Mononuclear cell (primary cell): ENCODE measurements around the gene SH3D19. TPM values are rescaled to one million over a fixed set of nuclear protein-coding genes. Genes with fewer than 3 reads are reported as not detected.
"Not testable (repeated sequence)": the region's sequence is repeated elsewhere in the genome, so short reads cannot be mapped to it uniquely, and the experiment has no call there.

Source experiments
- H3K27me3 ChIP-seq: 2 replicates; pipeline ENCODE4 v1.6.0; 2011; ENCODE audit warnings: low read length, control low read depth; ENCODE audit not compliant: insufficient read depth
- H3K4me1 ChIP-seq: 2 replicates; pipeline ENCODE4 v1.5.1; 2011; ENCODE audit warnings: mild to moderate bottlenecking, low read length, control low read depth; ENCODE audit not compliant: insufficient read depth
- H3K4me3 ChIP-seq: 2 replicates; pipeline ENCODE4 v1.5.1; 2011; ENCODE audit warnings: mild to moderate bottlenecking, low read length, moderate library complexity
- H3K9me3 ChIP-seq: 2 replicates; pipeline ENCODE4 v1.5.1; 2011; ENCODE audit warnings: low read depth, mild to moderate bottlenecking, control low read depth, low read length
- total RNA-seq: library from RNA; depleted of rRNA; stranded (reverse); fragments of >200 nt; gene quantifications from one replicate; pipeline ENCODE4 v1.2.3, GENCODE V29; 2012

SH3D19 gene
- total RNA-seq, 1 donor: not detected

- H3K27me3 ChIP-seq: peaks cover 2% of the 10 kb centered on the region
- H3K4me3 ChIP-seq: no peak overlapping the region
- no peaks in the 10 kb centered on the region for H3K9me3 ChIP-seq
- no peaks in the 10 kb centered on the region for H3K4me1 ChIP-seq
These were observed 89.4 kb downstream of the SH3D19 start for GRCh38 chr4:151236036-151236435.

GRCh38 chr4:151235373-151235772 lies 90.0 kb downstream of the SH3D19 start:
- H3K4me1 ChIP-seq, H3K4me3 ChIP-seq, H3K9me3 ChIP-seq, H3K27me3 ChIP-seq: not testable (repeated sequence)

- Histone ChIP-seq H3K9me3 (no peaks in the 10 kb centered on the region), H3K4me1 (no peaks in the 10 kb centered on the region), H3K27me3 (peaks cover 2% of the 10 kb centered on the region), H3K4me3 (no peak overlapping the region)
These were observed 91.8 kb downstream of the SH3D19 start for GRCh38 chr4:151233600-151233999.

- Histone ChIP-seq H3K9me3 (no peaks in the 10 kb centered on the region), H3K4me3 (no peak overlapping the region), H3K4me1 (no peaks in the 10 kb centered on the region), H3K27me3 (no peaks in the 10 kb centered on the region)
These were observed 93.3 kb downstream of the SH3D19 start for GRCh38 chr4:151231915-151232595.

GRCh38 chr4:151228189-151229119 lies 97.0 kb downstream of the SH3D19 start:
- Histone ChIP-seq H3K4me3 (no peak overlapping the region), H3K27me3 (peaks cover 8% of the 10 kb centered on the region), H3K9me3 (no peaks in the 10 kb centered on the region), H3K4me1 (no peaks in the 10 kb centered on the region)

GRCh38 chr4:151227731-151228130 lies 97.7 kb downstream of the SH3D19 start:
- Histone ChIP-seq H3K4me3 (no peak overlapping the region), H3K27me3 (peaks cover 8% of the 10 kb centered on the region), H3K9me3 (no peaks in the 10 kb centered on the region), H3K4me1 (no peaks in the 10 kb centered on the region)

GRCh38 chr4:151227172-151227571 lies 98.2 kb downstream of the SH3D19 start:
- Histone ChIP-seq H3K9me3 (no peaks in the 10 kb centered on the region), H3K4me1 (no peaks in the 10 kb centered on the region), H3K4me3 (no peak overlapping the region), H3K27me3 (peaks cover 8% of the 10 kb centered on the region)

GRCh38 chr4:151226004-151226932 lies 99.1 kb downstream of the SH3D19 start:
- no peaks in the 10 kb centered on the region for H3K9me3 ChIP-seq
- H3K27me3 ChIP-seq: peaks cover 8% of the 10 kb centered on the region
- H3K4me3 ChIP-seq: no peak overlapping the region
- no peaks in the 10 kb centered on the region for H3K4me1 ChIP-seq

GRCh38 chr4:151223465-151223864 lies 101.9 kb downstream of the SH3D19 start:
- H3K9me3 ChIP-seq: no peaks in the 10 kb centered on the region
- no peaks in the 10 kb centered on the region for H3K4me1 ChIP-seq
- H3K27me3 ChIP-seq: peaks cover 10% of the 10 kb centered on the region
- H3K4me3 ChIP-seq: no peak overlapping the region

GRCh38 chr4:151219948-151220347 lies 105.5 kb downstream of the SH3D19 start:
- Histone ChIP-seq H3K9me3 (no peaks in the 10 kb centered on the region), H3K4me3 (no peak overlapping the region)

GRCh38 chr4:151219091-151219490 lies 106.3 kb downstream of the SH3D19 start:
- H3K4me3 ChIP-seq: no peak overlapping the region
- H3K4me1 ChIP-seq: no peaks in the 10 kb centered on the region
- peaks cover 3% of the 10 kb centered on the region for H3K27me3 ChIP-seq
- no peaks in the 10 kb centered on the region for H3K9me3 ChIP-seq

More at GRCh38 chr4:151219948-151220347, 105.5 kb downstream of the SH3D19 start:
- H3K27me3 ChIP-seq: peaks cover 3% of the 10 kb centered on the region
- no peaks in the 10 kb centered on the region for H3K4me1 ChIP-seq

- no peaks in the 10 kb centered on the region for H3K4me1 ChIP-seq
- H3K27me3 ChIP-seq: peaks cover 3% of the 10 kb centered on the region
- H3K4me3 ChIP-seq: no peak overlapping the region
- no peaks in the 10 kb centered on the region for H3K9me3 ChIP-seq
These were observed 107.1 kb downstream of the SH3D19 start for GRCh38 chr4:151218343-151218742.

GRCh38 chr4:151217326-151217725 lies 108.1 kb downstream of the SH3D19 start:
- Histone ChIP-seq H3K4me3 (no peak overlapping the region), H3K27me3 (peaks cover 3% of the 10 kb centered on the region), H3K9me3 (no peaks in the 10 kb centered on the region), H3K4me1 (no peaks in the 10 kb centered on the region)

- H3K27me3 ChIP-seq: peaks cover 3% of the 10 kb centered on the region
- H3K9me3 ChIP-seq: no peaks in the 10 kb centered on the region
- no peaks in the 10 kb centered on the region for H3K4me1 ChIP-seq
- H3K4me3 ChIP-seq: no peak overlapping the region
These were observed 110.1 kb downstream of the SH3D19 start for GRCh38 chr4:151215295-151215694.

GRCh38 chr4:151207868-151208267 lies 117.5 kb downstream of the SH3D19 start:
- no peaks in the 10 kb centered on the region for H3K27me3 ChIP-seq
- no peaks in the 10 kb centered on the region for H3K4me1 ChIP-seq
- H3K9me3 ChIP-seq: no peaks in the 10 kb centered on the region
- no peak overlapping the region for H3K4me3 ChIP-seq
